ENCODE data around the gene PASD1.
"Not testable (repeated sequence)": the region's sequence is repeated elsewhere in the genome, so short reads cannot be mapped to it uniquely, and the experiment has no call there.

PASD1 gene

GRCh38 chrX:151563449-151563848 is at the start of gene PASD1:
PASD1 (plus strand) TSS chrX:151563675; CDS start chrX:151601554, 37,879 bp downstream.
- DNase-seq (ENCODE audit: low spot score) = no peak

- no peak for DNase-seq (ENCODE audit: low spot score)
Measured at GRCh38 chrX:151515237-151515636, 48.2 kb upstream of the PASD1 start.

DNA sequence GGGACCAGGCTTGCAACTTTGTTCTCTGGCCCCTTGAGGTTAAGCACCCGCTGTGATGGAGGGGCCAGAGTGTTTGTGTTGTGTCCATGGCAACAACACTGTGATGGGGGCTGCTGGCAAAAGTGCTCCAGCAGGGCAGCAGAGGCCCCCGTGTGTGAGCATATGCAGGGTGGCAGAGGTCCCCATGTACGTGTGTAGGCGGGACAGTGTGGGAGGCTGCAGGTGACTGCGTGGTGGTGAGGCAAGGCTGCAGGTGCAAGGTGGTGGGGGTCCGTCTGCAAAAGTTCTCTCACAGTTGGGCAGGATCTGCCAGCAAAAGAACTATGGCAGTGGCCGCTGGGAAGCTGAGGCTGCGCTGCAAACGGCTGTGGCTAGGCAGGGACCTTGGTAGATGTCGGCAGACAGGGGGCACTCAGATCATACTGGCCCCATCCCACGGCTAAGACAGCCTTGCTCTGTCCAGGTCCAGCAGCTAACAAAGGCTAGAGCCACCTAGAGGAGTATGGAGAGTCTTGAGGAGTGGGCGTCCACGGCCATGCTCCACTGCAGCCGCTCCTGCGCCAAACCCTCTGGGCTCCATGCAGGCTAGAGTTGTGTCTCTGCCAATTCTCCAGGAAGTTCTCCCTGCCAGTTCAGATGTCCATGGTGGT is 46.8 kb upstream of the PASD1 start:
- DNase-seq (ENCODE audit: low spot score) = no peak

- DNase-seq (ENCODE audit: low spot score) = no peak
Measured at GRCh38 chrX:151517421-151517820, 46.1 kb upstream of the PASD1 start.

DNA sequence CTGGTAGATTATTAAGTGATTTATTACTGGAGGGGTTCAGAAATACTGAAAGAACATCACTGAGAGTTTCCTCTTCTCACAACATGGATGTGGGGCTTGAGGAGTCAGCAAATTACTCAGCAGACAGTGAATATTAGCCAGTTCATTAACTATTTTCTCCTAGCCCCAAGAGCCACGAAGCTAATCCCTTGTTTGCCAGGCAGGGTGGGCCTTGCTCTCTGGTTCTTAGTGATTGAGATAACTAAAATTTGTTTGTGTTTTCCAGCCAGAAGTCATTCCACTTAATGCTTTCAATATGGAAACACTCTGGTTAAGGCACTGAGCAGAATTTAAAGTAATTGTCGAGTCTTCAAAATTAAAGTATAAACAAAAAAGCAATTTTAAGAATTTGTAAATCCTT is 40.1 kb upstream of the PASD1 start:
- no peak for DNase-seq (ENCODE audit: low spot score)

GRCh38 chrX:151536571-151536970 is 26.9 kb upstream of the PASD1 start:
- no peak for DNase-seq (ENCODE audit: low spot score)

DNA sequence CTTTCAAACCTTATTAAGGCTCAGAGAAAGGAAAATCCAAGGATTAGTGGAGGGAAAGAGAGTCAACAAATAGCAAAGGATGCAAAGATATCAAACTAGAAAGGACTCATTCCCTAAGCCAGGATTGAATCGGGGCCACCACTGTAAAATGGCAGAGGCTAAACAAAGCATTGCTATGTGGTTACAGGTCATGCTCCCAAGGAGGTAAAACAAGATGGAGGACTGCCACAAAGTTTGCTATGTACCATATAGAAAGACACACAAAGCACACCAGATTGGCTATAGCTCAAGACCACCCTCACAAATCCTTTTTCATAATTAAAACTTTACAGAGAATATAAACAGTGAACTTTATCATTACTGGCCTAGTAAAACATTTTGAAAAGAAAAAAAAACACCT is 25.9 kb upstream of the PASD1 start:
- DNase-seq (ENCODE audit: low spot score) = no peak

DNA sequence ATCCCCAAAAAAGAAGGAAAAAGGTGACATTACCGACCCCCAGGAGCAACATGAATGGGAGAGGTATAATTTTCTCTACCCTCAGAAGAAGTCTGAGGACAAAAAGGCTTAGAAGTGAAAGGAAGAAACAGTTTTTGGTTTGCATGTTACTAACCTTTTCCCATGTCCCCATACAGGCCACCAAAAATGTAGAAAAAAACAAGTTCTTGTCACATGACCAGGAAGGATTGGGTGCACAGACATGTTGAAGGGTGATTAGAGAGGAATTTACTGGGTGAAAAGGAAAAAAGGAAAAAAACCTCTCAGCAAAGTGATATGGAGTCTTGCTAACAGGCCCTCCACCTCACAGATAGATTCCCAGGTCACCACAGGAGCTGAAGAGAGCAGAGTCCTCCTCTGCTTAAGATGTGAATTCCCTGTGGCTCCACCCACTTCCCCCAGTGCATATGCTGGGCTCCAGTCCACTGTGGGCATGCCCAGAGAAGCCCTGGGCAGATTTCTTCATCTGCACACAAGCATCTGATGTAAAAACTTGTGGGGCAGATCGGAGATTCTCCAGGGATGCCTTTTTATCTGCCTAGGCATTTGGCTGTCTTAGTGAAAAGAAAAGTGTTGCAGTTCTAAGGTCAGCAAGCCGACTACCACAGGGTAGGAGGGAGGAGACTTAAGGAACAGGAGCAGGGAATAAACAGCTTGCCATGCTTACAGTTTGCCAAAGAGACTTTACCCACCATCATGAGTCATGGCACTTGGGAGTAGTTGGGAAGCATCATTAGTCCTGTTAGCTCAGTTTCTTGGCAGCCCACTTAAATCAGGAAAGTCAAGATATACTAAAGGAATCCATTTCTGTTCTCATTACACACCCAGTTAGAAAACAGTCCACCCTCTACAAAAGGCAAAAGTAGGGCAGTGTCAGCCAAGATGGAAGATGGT is 25.0 kb upstream of the PASD1 start:
- no peak for DNase-seq (ENCODE audit: low spot score)

DNA sequence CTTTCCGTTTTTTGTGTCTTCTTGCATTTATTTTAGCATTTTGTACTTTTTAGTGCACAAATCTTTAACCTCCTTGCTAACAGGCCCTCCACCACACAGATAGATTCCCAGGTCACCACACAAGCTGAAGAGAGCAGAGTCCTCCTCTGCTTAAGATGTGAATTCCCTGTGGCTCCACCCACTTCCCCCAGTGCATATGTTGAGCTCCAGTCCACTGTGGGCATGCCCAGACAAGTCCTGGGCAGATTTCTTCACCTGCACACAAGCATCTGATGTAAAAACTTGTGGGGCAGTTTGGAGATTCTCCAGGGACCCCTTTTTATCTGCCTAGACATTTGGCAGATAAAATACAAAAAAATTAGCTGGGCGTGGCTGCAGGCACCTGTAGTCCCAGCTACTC is 19.8 kb upstream of the PASD1 start:
- DNase-seq (ENCODE audit: low spot score) = no peak

DNA sequence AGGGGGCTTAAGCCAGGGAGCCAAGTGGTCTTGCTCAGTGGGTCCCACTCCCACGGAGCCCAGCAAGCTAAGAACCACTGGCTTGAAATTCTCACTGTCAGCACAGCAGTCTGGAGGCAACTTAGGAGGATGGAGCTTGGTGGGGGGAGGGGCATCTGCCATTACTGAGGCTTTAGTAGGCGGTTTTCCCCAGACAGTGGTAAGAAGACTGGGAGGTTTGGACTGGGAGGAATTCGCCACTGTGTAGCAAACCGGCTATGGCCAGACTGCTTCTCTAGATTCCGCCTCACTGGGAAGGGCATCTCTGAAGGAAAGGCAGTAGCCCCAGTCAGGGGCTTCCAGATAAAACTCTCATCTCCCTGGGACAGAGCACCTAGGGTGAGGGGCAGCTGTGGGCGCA is 17.2 kb upstream of the PASD1 start:
- not testable (repeated sequence) for DNase-seq (ENCODE audit: low spot score)

DNA sequence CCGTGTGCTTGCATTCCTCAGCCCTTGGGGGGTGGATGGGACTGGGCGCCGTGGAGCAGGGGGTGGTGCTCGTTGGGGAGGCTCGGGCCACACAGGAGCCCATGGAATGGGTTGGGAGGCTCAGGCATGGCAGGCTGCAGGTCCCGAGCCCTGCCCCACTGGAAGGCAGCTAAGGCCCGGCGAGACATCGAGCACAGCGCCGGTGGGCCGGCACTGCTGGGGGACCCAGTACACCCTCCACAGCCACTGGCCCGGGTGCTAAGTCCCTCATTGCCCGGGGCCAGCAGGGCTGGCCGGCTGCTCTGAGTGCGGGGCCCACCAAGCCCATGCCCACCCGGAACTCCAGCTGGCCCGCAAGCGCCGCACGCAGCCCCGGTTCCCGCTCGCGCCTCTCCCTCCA is 12.3 kb upstream of the PASD1 start:
- not testable (repeated sequence) for DNase-seq (ENCODE audit: low spot score)

GRCh38 chrX:151552743-151553142 is 10.7 kb upstream of the PASD1 start:
- DNase-seq (ENCODE audit: low spot score) = no peak

DNA sequence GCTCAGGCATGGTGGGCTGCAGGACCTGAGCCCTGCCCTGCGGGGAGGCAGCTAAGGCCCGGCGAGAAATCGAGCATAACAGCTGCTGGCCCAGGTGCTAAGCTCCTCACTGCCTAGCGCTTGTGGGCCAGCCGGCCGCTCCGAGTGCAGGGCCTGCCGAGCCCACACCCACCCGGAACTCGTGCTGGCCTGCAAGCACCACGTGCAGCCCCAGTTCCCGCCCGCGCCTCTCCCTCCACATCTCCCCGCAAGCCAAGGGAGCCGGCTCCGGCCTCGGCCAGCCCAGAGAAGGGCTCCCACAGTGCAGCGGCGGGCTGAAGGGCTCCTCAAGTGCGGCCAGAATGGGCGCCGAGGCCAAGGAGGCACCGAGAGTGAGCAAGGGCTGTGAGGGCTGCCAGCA is 8.2 kb upstream of the PASD1 start:
- DNase-seq (ENCODE audit: low spot score) = not testable (repeated sequence)

DNA sequence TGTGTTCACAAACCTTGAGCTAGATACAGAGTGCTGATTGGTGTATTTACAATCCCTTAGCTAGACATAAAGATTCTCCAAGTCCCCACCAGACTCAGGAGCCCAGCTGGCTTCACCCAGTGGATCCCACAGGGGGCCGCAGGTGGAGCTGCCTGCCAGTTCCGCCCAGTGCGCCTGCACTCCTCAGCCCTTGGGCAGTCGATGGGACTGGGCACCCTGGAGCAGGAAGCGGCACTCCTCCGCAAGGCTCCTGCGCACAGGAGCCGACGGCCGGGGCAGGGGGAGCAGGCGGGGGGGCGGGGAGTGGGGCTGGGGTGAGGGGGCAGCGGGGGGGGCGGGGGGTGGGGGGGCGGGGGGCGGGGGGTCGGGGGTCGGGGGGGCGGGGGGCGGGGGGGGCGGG is 990 bp upstream of the PASD1 start:
- DNase-seq (ENCODE audit: low spot score) = not testable (repeated sequence)

DNA sequence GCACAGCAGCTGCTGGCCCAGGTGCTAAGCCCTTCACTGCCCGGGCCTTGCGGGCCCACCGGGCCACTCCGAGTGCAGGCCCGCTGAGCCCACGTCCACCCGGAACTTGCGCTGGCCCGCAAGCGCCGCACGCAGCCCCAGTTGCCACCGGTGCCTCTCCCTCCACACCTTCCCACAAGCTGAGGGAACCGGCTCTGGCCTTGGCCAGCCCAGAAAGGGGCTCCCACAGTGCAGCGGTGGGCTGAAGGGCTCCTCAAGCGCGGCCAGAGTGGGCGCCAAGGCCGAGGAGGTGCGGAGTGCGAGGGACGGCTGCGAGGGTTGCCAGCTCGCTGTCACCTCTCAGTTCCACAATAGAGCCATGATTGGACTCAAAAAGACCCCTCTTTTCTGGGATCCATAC is 472 bp upstream of the PASD1 start:
- DNase-seq (ENCODE audit: low spot score) = not testable (repeated sequence)

- no peak for DNase-seq (ENCODE audit: low spot score)
Measured at GRCh38 chrX:151564035-151564434, 560 bp downstream of the PASD1 start.

DNA sequence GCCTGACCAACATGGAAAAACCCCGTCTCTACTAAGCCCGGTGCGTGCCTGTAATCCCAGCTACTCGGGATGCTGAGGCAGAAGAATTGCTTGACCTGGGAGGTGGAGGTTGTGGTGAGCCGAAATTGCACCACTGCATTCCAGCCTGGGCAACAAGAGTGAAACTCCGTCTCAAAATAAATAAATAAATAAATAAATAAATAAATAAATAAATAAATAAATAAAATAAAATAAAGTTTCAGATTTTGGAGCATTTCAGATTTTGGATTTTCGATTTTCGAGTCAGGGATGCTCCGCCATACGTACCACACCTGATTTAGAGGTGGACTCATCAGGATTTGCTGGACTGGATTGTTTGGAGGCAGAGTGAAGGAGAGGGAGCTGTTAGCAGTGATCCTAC is 3.4 kb downstream of the PASD1 start:
- not testable (repeated sequence) for DNase-seq (ENCODE audit: low spot score)

DNA sequence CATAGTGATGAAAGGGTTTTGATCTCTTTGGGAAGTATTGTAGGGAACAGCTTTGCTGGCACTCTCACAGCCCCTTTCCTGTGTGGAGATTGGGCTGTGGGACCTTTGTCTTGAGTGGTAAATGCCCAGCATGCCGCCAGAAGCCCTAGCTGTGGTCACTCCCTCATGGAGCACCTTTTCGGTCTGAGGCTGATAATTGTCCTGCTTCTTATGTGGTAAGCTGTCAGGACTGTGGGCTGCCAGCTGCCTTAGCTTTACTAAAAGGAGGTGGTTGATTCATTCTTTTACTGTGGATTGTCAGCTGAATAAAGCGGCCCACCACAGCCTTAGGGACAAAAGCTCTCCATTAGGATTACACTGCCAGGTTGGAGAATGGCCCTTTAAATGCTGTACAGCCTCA is 7.1 kb downstream of the PASD1 start:
- no peak for DNase-seq (ENCODE audit: low spot score)

DNA sequence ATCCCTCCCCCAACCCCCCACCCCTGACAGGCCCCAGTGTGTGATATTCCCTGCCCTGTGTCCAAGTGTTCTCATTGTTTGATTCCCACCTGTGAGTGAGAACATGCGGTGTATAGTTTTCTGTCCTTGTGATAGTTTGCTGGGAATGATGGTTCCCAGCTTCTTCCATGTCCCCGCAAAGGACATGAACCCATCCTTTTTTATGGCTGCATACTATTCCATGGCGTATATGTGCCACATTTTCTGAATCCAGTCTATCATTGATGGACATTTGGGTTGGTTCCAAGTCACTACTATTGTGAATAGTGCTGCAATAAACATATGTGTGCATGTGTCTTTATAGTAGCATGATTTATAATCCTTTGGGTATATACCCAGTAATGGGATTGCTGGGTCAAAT is 29.9 kb downstream of the PASD1 start:
- not testable (repeated sequence) for DNase-seq (ENCODE audit: low spot score)

- no peak for DNase-seq (ENCODE audit: low spot score)
Measured at GRCh38 chrX:151596282-151596681, 32.8 kb downstream of the PASD1 start.

DNA sequence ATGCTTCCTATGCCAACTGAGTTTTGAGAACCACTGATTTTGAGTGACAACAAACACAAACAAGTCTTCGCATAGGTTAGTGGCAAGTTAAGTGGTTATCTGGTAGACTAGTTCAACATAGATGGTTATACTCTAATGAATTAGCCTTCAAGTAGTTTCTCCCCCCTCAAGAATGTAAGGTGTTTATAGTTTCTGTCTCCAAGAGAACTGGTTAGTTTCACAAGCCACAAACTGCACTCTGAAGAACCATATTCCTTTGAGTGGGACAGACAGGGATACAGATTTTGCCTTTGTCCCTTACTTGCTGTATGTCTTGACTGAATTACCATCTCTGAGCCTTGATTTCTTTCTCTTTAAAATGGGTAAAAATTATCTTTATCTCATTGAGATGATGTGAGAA is 41.5 kb downstream of the PASD1 start:
- no peak for DNase-seq (ENCODE audit: low spot score)

DNA sequence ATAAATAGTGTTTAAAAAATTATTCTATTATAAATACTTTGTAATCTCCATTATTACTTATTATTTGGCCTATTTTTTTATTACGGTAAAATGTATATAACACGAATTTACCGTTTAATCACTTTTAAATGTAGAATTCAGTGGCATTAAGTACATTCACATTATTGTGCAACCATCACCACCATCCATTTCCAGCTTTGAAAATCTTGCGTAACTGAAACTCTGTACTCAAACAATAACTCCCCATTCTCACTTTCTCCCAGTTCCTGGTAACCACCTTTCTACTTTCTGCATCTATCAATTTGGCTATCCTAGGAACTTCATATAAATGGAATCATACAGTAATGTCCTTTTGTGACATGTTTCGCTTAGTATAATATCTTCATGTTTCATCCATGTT is 45.7 kb downstream of the PASD1 start:
- DNase-seq (ENCODE audit: low spot score) = no peak

- no peak for DNase-seq (ENCODE audit: low spot score)
Measured at GRCh38 chrX:151621422-151621821, 57.9 kb downstream of the PASD1 start.
